ENCODE data around the gene COL6A5. TPM values are rescaled to one million over a fixed set of nuclear protein-coding genes. Genes with fewer than 3 reads are reported as not detected.
"Not testable (repeated sequence)": the region's sequence is repeated elsewhere in the genome, so short reads cannot be mapped to it uniquely, and the experiment has no call there.

COL6A5 gene
- total RNA-seq, 2 experiments from 2014 or later = not detected

GRCh38 chr3:130426206-130426605 is 80.7 kb downstream of the COL6A5 start:
- Mint-ChIP-seq H3K4me1 (ENCODE audit: low read depth) (no peaks in the 10 kb centered on the region), H3K9me3 (no peaks in the 10 kb centered on the region), H3K4me3 (no peak overlapping the region), H3K27ac (no peak overlapping the region), H3K27me3 (no peaks in the 10 kb centered on the region), H3K36me3 (no peaks in the 10 kb centered on the region)
- CTCF ChIA-PET = no interaction called here
- DNase-seq = no peak
- POLR2A ChIA-PET = no interaction called here
- intact Hi-C loops (cut with micrococcal nuclease) = no loop called here

- no peak overlapping the region for H3K4me3 Mint-ChIP-seq
- H3K9me3 Mint-ChIP-seq = no peaks in the 10 kb centered on the region
- no peak overlapping the region for H3K27ac Mint-ChIP-seq
- H3K36me3 Mint-ChIP-seq = no peaks in the 10 kb centered on the region
- POLR2A ChIA-PET = no interaction called here
- DNase-seq = no peak
- H3K4me1 Mint-ChIP-seq (ENCODE audit: low read depth) = no peaks in the 10 kb centered on the region
- intact Hi-C loops (cut with micrococcal nuclease) = no loop called here
- H3K27me3 Mint-ChIP-seq = no peaks in the 10 kb centered on the region
- CTCF ChIA-PET = no interaction called here
Measured at GRCh38 chr3:130428871-130429712, 83.6 kb downstream of the COL6A5 start.

GRCh38 chr3:130429713-130430023 is 84.2 kb downstream of the COL6A5 start:
- H3K27me3 Mint-ChIP-seq = no peaks in the 10 kb centered on the region
- H3K27ac Mint-ChIP-seq = no peak overlapping the region
- no peak for DNase-seq
- ChIA-PET CTCF (no interaction called here), POLR2A (no interaction called here)
- no peak overlapping the region for H3K4me3 Mint-ChIP-seq
- intact Hi-C loops (cut with micrococcal nuclease) = no loop called here
- no peaks in the 10 kb centered on the region for H3K9me3 Mint-ChIP-seq
- H3K4me1 Mint-ChIP-seq (ENCODE audit: low read depth) = no peaks in the 10 kb centered on the region
- no peaks in the 10 kb centered on the region for H3K36me3 Mint-ChIP-seq

GRCh38 chr3:130430266-130430665 is 84.8 kb downstream of the COL6A5 start:
- ChIA-PET POLR2A (no interaction called here), CTCF (no interaction called here)
- no peak for DNase-seq
- Mint-ChIP-seq H3K27ac (no peak overlapping the region), H3K9me3 (no peaks in the 10 kb centered on the region), H3K27me3 (no peaks in the 10 kb centered on the region), H3K4me1 (ENCODE audit: low read depth) (no peaks in the 10 kb centered on the region), H3K4me3 (no peak overlapping the region), H3K36me3 (no peaks in the 10 kb centered on the region)
- intact Hi-C loops (cut with micrococcal nuclease) = no loop called here

GRCh38 chr3:130432086-130432485 is 86.6 kb downstream of the COL6A5 start:
- H3K36me3 Mint-ChIP-seq; H3K27me3 Mint-ChIP-seq; DNase-seq; POLR2A ChIA-PET; H3K4me1 Mint-ChIP-seq (ENCODE audit: low read depth); H3K4me3 Mint-ChIP-seq; H3K27ac Mint-ChIP-seq; intact Hi-C loops (cut with micrococcal nuclease); CTCF ChIA-PET; H3K9me3 Mint-ChIP-seq: not testable (repeated sequence)

GRCh38 chr3:130433306-130433705 is 87.8 kb downstream of the COL6A5 start:
- no peak for DNase-seq
- Mint-ChIP-seq H3K9me3 (no peaks in the 10 kb centered on the region), H3K4me1 (ENCODE audit: low read depth) (no peaks in the 10 kb centered on the region), H3K36me3 (no peaks in the 10 kb centered on the region), H3K4me3 (no peak overlapping the region), H3K27me3 (peaks cover 5% of the 10 kb centered on the region), H3K27ac (no peak overlapping the region)
- intact Hi-C loops (cut with micrococcal nuclease) = no loop called here
- ChIA-PET CTCF (no interaction called here), POLR2A (no interaction called here)

- Mint-ChIP-seq H3K4me1 (ENCODE audit: low read depth) (no peaks in the 10 kb centered on the region), H3K9me3 (no peaks in the 10 kb centered on the region), H3K27ac (no peak overlapping the region), H3K36me3 (no peaks in the 10 kb centered on the region), H3K27me3 (no peaks in the 10 kb centered on the region), H3K4me3 (no peak overlapping the region)
- intact Hi-C loops (cut with micrococcal nuclease) = no loop called here
- POLR2A ChIA-PET = no interaction called here
- CTCF ChIA-PET = no interaction called here
- DNase-seq = no peak
Measured at GRCh38 chr3:130442284-130442683, 96.8 kb downstream of the COL6A5 start.

GRCh38 chr3:130446840-130447239 is 101.4 kb downstream of the COL6A5 start:
- H3K9me3 Mint-ChIP-seq; CTCF ChIA-PET; H3K4me3 Mint-ChIP-seq; DNase-seq; H3K4me1 Mint-ChIP-seq (ENCODE audit: low read depth); H3K36me3 Mint-ChIP-seq; intact Hi-C loops (cut with micrococcal nuclease); H3K27me3 Mint-ChIP-seq; POLR2A ChIA-PET; H3K27ac Mint-ChIP-seq: not testable (repeated sequence)

- H3K27ac Mint-ChIP-seq; H3K36me3 Mint-ChIP-seq; H3K4me1 Mint-ChIP-seq (ENCODE audit: low read depth); intact Hi-C loops (cut with micrococcal nuclease); CTCF ChIA-PET; DNase-seq; POLR2A ChIA-PET; H3K27me3 Mint-ChIP-seq; H3K4me3 Mint-ChIP-seq: not testable (repeated sequence)
- peaks cover 10% of the 10 kb centered on the region for H3K9me3 Mint-ChIP-seq
Measured at GRCh38 chr3:130448155-130448554, 102.7 kb downstream of the COL6A5 start.

GRCh38 chr3:130456540-130456939 is 111.1 kb downstream of the COL6A5 start:
- intact Hi-C loops (cut with micrococcal nuclease) = no loop called here
- no peaks in the 10 kb centered on the region for H3K4me1 Mint-ChIP-seq (ENCODE audit: low read depth)
- H3K9me3 Mint-ChIP-seq = peaks cover 8% of the 10 kb centered on the region
- H3K27ac Mint-ChIP-seq = no peak overlapping the region
- no peaks in the 10 kb centered on the region for H3K27me3 Mint-ChIP-seq
- H3K36me3 Mint-ChIP-seq = no peaks in the 10 kb centered on the region
- DNase-seq = no peak
- ChIA-PET CTCF (no interaction called here), POLR2A (no interaction called here)
- no peak overlapping the region for H3K4me3 Mint-ChIP-seq

- no peak for DNase-seq
- H3K4me1 Mint-ChIP-seq (ENCODE audit: low read depth) = no peaks in the 10 kb centered on the region
- intact Hi-C loops (cut with micrococcal nuclease) = no loop called here
- H3K9me3 Mint-ChIP-seq = peaks cover 3% of the 10 kb centered on the region
- peaks cover 3% of the 10 kb centered on the region for H3K27me3 Mint-ChIP-seq
- no peak overlapping the region for H3K4me3 Mint-ChIP-seq
- ChIA-PET CTCF (no interaction called here), POLR2A (no interaction called here)
- H3K36me3 Mint-ChIP-seq = no peaks in the 10 kb centered on the region
- H3K27ac Mint-ChIP-seq = no peak overlapping the region
Measured at GRCh38 chr3:130457671-130458070, 112.2 kb downstream of the COL6A5 start.

- no peaks in the 10 kb centered on the region for H3K9me3 Mint-ChIP-seq
- POLR2A ChIA-PET = no interaction called here
- no peak for DNase-seq
- peaks cover 5% of the 10 kb centered on the region for H3K27me3 Mint-ChIP-seq
- H3K27ac Mint-ChIP-seq = no peak overlapping the region
- intact Hi-C loops (cut with micrococcal nuclease) = no loop called here
- no peaks in the 10 kb centered on the region for H3K36me3 Mint-ChIP-seq
- H3K4me1 Mint-ChIP-seq (ENCODE audit: low read depth) = no peaks in the 10 kb centered on the region
- H3K4me3 Mint-ChIP-seq = no peak overlapping the region
- CTCF ChIA-PET = no interaction called here
Measured at GRCh38 chr3:130459944-130460343, 114.5 kb downstream of the COL6A5 start.

GRCh38 chr3:130462089-130462488 is 116.6 kb downstream of the COL6A5 start:
- H3K4me1 Mint-ChIP-seq (ENCODE audit: low read depth) = no peaks in the 10 kb centered on the region
- ChIA-PET POLR2A (no interaction called here), CTCF (no interaction called here)
- H3K4me3 Mint-ChIP-seq = no peak overlapping the region
- no peak overlapping the region for H3K27ac Mint-ChIP-seq
- H3K36me3 Mint-ChIP-seq = no peaks in the 10 kb centered on the region
- H3K9me3 Mint-ChIP-seq = no peaks in the 10 kb centered on the region
- H3K27me3 Mint-ChIP-seq = peaks cover 9% of the 10 kb centered on the region
- DNase-seq = no peak
- intact Hi-C loops (cut with micrococcal nuclease) = no loop called here

Measured in activated CD4-positive, alpha-beta memory T cell treated with anti-CD3 and anti-CD28 coated beads for 36 hours (primary cell).